H1 (cell line): ENCODE data around the gene CADM1. TPM values are rescaled to one million over a fixed set of nuclear protein-coding genes. Genes with fewer than 3 reads are reported as not detected.

Source experiments
- CTCF ChIA-PET: fragments of 300-600 bp; sonication (Branson Sonifier 250); formaldehyde crosslinking; loops from one replicate; lab custom pipeline; 2021; ENCODE audit not compliant: partially characterized antibody; lab: Charles Lee
- POLR2A ChIA-PET: fragments of 300-600 bp; sonication (Branson Sonifier 250); formaldehyde crosslinking; loops from one replicate; lab custom pipeline; 2021; ENCODE audit warnings: inconsistent platforms; ENCODE audit not compliant: partially characterized antibody; lab: Charles Lee
- DNase-seq, 2 experiments: peaks; one replicate each; pipeline versions ENCODE4 v3.0.0 to v3.0.0-alpha.2; 2010 to 2022; ENCODE audit warnings: low spot score in 2 of 2, low read depth in 1 of 2, mixed read lengths in 1 of 2
- FAIRE-seq: peaks from 2 replicates; lab custom pipeline; 2011; peaks lifted over from hg19 to GRCh38; lab: Jason Lieb, UNC
- H2AFZ ChIP-seq: 2 replicates; pipeline ENCODE4 v1.8.1; 2012; ENCODE audit warnings: low read length, inconsistent platforms
- H2AK5ac ChIP-seq: 2 replicates; pipeline ENCODE4 v1.6.1; 2013; ENCODE audit warnings: low read depth, low read length
- H2BK120ac ChIP-seq: replicated peaks from 2 replicates; pipeline ENCODE3; 2013; ENCODE audit warnings: low read depth, low read length, inconsistent platforms
- H2BK12ac ChIP-seq: 2 replicates; pipeline ENCODE4 v1.6.1; 2013; ENCODE audit warnings: low read depth, low read length
- H2BK15ac ChIP-seq: 2 replicates; pipeline ENCODE4 v1.6.1; 2013; ENCODE audit warnings: low read length
- H2BK20ac ChIP-seq: 2 replicates; pipeline ENCODE4 v1.6.1; 2013; ENCODE audit warnings: low read length
- H2BK5ac ChIP-seq: 2 replicates; pipeline ENCODE4 v1.6.1; 2013; ENCODE audit warnings: low read depth, low read length
- H3K14ac ChIP-seq: 2 replicates; pipeline ENCODE4 v1.6.1; 2013; ENCODE audit warnings: inconsistent platforms; ENCODE audit not compliant: insufficient read length
- H3K18ac ChIP-seq: 2 replicates; pipeline ENCODE4 v1.6.1; 2013; ENCODE audit warnings: low read length; ENCODE audit errors: extremely low read depth
- H3K23ac ChIP-seq: 2 replicates; pipeline ENCODE4 v1.6.1; 2013; ENCODE audit warnings: inconsistent platforms; ENCODE audit not compliant: insufficient read length
- H3K23me2 ChIP-seq: 2 replicates; pipeline ENCODE4 v1.6.1; 2013; ENCODE audit warnings: low read depth, low read length
- H3K27ac ChIP-seq: 2 replicates; pipeline ENCODE4 v1.6.1; 2011; ENCODE audit warnings: low read depth, low read length, inconsistent platforms
- H3K27me3 ChIP-seq, 4 experiments: replicated peaks in 1 of 4; 1 replicate in 1 of 4; 2 replicates in 3 of 4; pipeline versions ENCODE4 v1.6.1 to v1.8.1; 2011 to 2013; ENCODE audit warnings: low read length in 3 of 4, mild to moderate bottlenecking in 3 of 4, inconsistent platforms in 2 of 4, mixed read lengths in 2 of 4, moderate library complexity in 1 of 4; ENCODE audit not compliant: control insufficient read depth in 3 of 4, insufficient read depth in 3 of 4; ENCODE audit errors: extremely low read depth in 1 of 4
- H3K36me3 ChIP-seq, 4 experiments: 2 replicates each; pipeline versions ENCODE4 v1.6.1 to v1.8.1; 2011 to 2013; ENCODE audit warnings: mild to moderate bottlenecking in 4 of 4, low read length in 3 of 4, moderate library complexity in 2 of 4, control low read depth in 1 of 4, inconsistent platforms in 1 of 4; ENCODE audit not compliant: insufficient read depth in 4 of 4, control insufficient read depth in 2 of 4
- H3K4ac ChIP-seq: replicated peaks from 2 replicates; pipeline ENCODE3; 2013; ENCODE audit warnings: low read length, low read depth, mixed read lengths, inconsistent platforms; ENCODE audit not compliant: insufficient read length
- H3K4me1 ChIP-seq, 4 experiments: replicated peaks in 1 of 4; 1 replicate in 1 of 4; 2 replicates in 3 of 4; pipeline versions ENCODE4 v1.6.1 to v1.8.1; 2011 to 2013; ENCODE audit warnings: low read length in 3 of 4, inconsistent platforms in 2 of 4, mixed read lengths in 1 of 4; ENCODE audit not compliant: insufficient read depth in 4 of 4, control insufficient read depth in 3 of 4
- H3K4me2 ChIP-seq, 2 experiments: 2 replicates each; pipeline versions ENCODE4 v1.6.1 to v1.8.1; 2011 to 2013; ENCODE audit warnings: low read depth in 2 of 2, low read length in 2 of 2, control low read depth in 1 of 2, inconsistent platforms in 1 of 2, mild to moderate bottlenecking in 1 of 2; ENCODE audit not compliant: insufficient read depth in 1 of 2
- H3K4me3 ChIP-seq, 4 experiments: fragments of 200-600, 300-600 bp in 1 of 4; sonication (generic), shearing (Covaris generic), sonication (Bioruptor Twin) in 1 of 4; 2 replicates each; pipeline versions ENCODE4 v1.5.1 to v1.8.1; 2011 to 2016; ENCODE audit warnings: low read length in 4 of 4, low read depth in 3 of 4, control low read depth in 2 of 4, inconsistent platforms in 2 of 4, mild to moderate bottlenecking in 2 of 4, mixed read lengths in 1 of 4, moderate library complexity in 1 of 4; ENCODE audit not compliant: insufficient read depth in 2 of 4; ENCODE audit errors: extremely low read depth in 1 of 4
- H3K56ac ChIP-seq: replicated peaks from 2 replicates; pipeline ENCODE3; 2013; ENCODE audit warnings: low read depth, mild to moderate bottlenecking, mixed read lengths, low read length, inconsistent platforms; ENCODE audit not compliant: insufficient read length
- H3K79me1 ChIP-seq: 2 replicates; pipeline ENCODE4 v1.6.1; 2013; ENCODE audit warnings: low read depth, low read length, control low read depth
- H3K79me2 ChIP-seq, 2 experiments: 2 replicates each; pipeline versions ENCODE4 v1.6.1 to v1.8.1; 2012 to 2013; ENCODE audit warnings: low read length in 2 of 2, mild to moderate bottlenecking in 2 of 2, inconsistent platforms in 1 of 2; ENCODE audit not compliant: insufficient read depth in 2 of 2, control insufficient read depth in 1 of 2
- H3K9ac ChIP-seq, 4 experiments: replicated peaks in 1 of 4; 1 replicate in 1 of 4; 2 replicates in 3 of 4; pipeline versions ENCODE4 v1.6.1 to v1.8.1; 2011 to 2013; ENCODE audit warnings: low read depth in 3 of 4, low read length in 3 of 4, control low read depth in 2 of 4, mild to moderate bottlenecking in 2 of 4, moderate library complexity in 2 of 4, inconsistent platforms in 1 of 4; ENCODE audit errors: extremely low read depth in 1 of 4
- H3K9me3 ChIP-seq, 2 experiments: 2 replicates each; pipeline versions ENCODE4 v1.6.1 to v1.8.1; 2012 to 2013; ENCODE audit warnings: mild to moderate bottlenecking in 2 of 2, moderate library complexity in 2 of 2, control low read depth in 1 of 2, inconsistent platforms in 1 of 2, low read depth in 1 of 2, low read length in 1 of 2, mixed read lengths in 1 of 2; ENCODE audit not compliant: insufficient read depth in 2 of 2
- H4K20me1 ChIP-seq, 2 experiments: replicated peaks in 1 of 2; 2 replicates each; pipeline versions ENCODE3 to v1.8.1; 2011 to 2013; ENCODE audit warnings: inconsistent platforms in 2 of 2, low read length in 2 of 2, mild to moderate bottlenecking in 1 of 2; ENCODE audit not compliant: insufficient read depth in 2 of 2, control insufficient read depth in 1 of 2
- H4K5ac ChIP-seq: 2 replicates; pipeline ENCODE4 v1.6.1; 2013; ENCODE audit warnings: low read length, low read depth, mixed read lengths, inconsistent platforms; ENCODE audit not compliant: insufficient read length
- H4K8ac ChIP-seq: 2 replicates; pipeline ENCODE4 v1.8.0; 2013; ENCODE audit warnings: mild to moderate bottlenecking, moderate library complexity, low read length, inconsistent platforms; ENCODE audit not compliant: insufficient read depth; ENCODE audit errors: extremely low read depth
- H4K91ac ChIP-seq: replicated peaks from 2 replicates; pipeline ENCODE3; 2013; ENCODE audit warnings: low read length, mixed read lengths, inconsistent platforms; ENCODE audit not compliant: insufficient read length
- RBBP5 ChIP-seq: IDR thresholded peaks from 2 replicates; pipeline ENCODE4 v1.7.1; 2012; ENCODE audit warnings: low read depth, mild to moderate bottlenecking, inconsistent platforms, low read length, moderate library complexity, borderline replicate concordance
- SAP30 ChIP-seq: fragments of 300-600 bp; sonication (generic); IDR thresholded peaks from 2 replicates; pipeline ENCODE4 v1.7.1; 2012; ENCODE audit warnings: low read length, moderate library complexity, mild to moderate bottlenecking, inconsistent platforms; ENCODE audit not compliant: insufficient read depth, insufficient replicate concordance
- YY1 ChIP-seq: IDR thresholded peaks from 2 replicates; pipeline ENCODE4 v1.6.1; 2011; ENCODE audit warnings: low read depth, mild to moderate bottlenecking, low read length
- WGBS, 2 experiments: shearing (Covaris generic) in 1 of 2; methylation state at CpG; one replicate each; pipeline versions ENCODE4 v1.1.6 to v1.1.7; 2013 to 2015; ENCODE audit warnings: low lambda C conversion rate in 2 of 2, mixed read lengths in 2 of 2, inconsistent platforms in 1 of 2, low coverage in 1 of 2, missing lambda C conversion rate in 1 of 2; ENCODE audit not compliant: insufficient replicate concordance in 2 of 2, insufficient coverage in 1 of 2, insufficient read length in 1 of 2; ENCODE audit errors: extremely low coverage in 1 of 2, missing lambda C conversion rate in 1 of 2; 5-methylcytosine and 5-hydroxymethylcytosine counted together
- polyA plus RNA-seq, 7 experiments: library from polyadenylated mRNA; depleted of rRNA in 3 of 7; stranded (reverse) in 5 of 7; unstranded in 2 of 7; fragments of >200 nt in 5 of 7; fragments of 200-250 nt in 2 of 7; gene quantifications; 1 replicate in 5 of 7; 2 replicates in 1 of 7; 4 replicates in 1 of 7; pipeline versions ENCODE4 v1.2.1 to v1.2.3, GENCODE V29; 2011 to 2013; ENCODE audit warnings: missing spikeins in 2 of 7, mixed read lengths in 2 of 7
- total RNA-seq: library from RNA; stranded (reverse); fragmentation: NEBNext Ultra II Directional; extraction: Animal tissue kit (Norgen Biotek cat#: 25700); gene quantifications from 2 replicates; pipeline ENCODE4 v1.2.1, GENCODE V29; 2021
- TF ChIP-seq, protein P1 (sequence below): IDR thresholded peaks from 2 replicates; pipeline ENCODE4 v1.6.1; 2011; ENCODE audit warnings: low read depth, mild to moderate bottlenecking, low read length; ENCODE audit not compliant: insufficient read depth

CADM1 gene
- total and polyA plus RNA-seq, 2 of the 8 experiments (the other 6 are each of a cell fraction or from before 2014, with no cell fraction given), result 8.3 to 25.3 TPM

DNA sequence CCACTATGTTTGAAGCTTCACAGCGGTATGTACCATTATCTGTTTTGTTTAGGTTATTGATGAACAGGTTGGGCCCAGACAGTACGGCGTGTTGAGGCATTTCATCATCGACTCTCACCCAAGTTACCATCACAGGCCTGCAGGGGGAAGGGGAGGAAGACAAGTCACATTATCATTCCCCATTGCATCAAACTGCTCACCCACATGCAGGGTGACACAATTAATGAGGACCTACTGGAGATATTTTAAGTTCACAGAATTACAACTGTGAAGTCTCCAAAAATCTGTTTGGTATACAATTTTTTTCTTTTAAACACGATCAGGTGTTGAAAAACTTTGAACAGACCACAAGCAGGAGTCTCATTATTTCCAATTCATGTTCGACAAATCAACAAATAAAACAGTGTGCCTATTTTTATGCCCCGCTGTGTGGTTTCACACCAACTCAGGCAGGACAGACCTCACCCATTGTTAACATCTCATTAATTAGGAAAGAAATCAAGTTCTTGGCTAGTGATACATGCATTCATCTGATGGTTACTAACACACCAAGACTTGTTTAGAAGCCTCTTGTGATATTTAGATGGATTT is 289.5 kb downstream of the CADM1 start:
- Histone ChIP-seq H3K4ac (no peak overlapping the region), H2BK20ac (no peak overlapping the region), H4K20me1 (no peaks in the 10 kb centered on the region), H3K56ac (no peak overlapping the region), H2AFZ (no peak overlapping the region), H3K9me3 (no peaks in the 10 kb centered on the region), H4K8ac (no peak overlapping the region), H3K36me3 (no peaks in the 10 kb centered on the region; a peak in 1 of 8 replicates), H2BK120ac (no peak overlapping the region), H3K4me1 (peaks cover 0 to 4% (median under 1%) of the 10 kb centered on the region in 4 experiments; a peak in 3 of 7 replicates), H2BK5ac (no peak overlapping the region), H3K79me2 (no peaks in the 10 kb centered on the region), H3K27ac (no peak overlapping the region), H3K14ac (no peak overlapping the region)
- DNase-seq (no peak), FAIRE-seq (no peak)
- 88% methylated on average over 7 of the region's 7 CpGs; no CpG with 5 or more reads in 1 of the 2 experiments for WGBS, 2 experiments
- ChIA-PET CTCF (interaction anchor here (0.6 to 2.7 kb wide), 21 partner anchors 8 to 169 kb away, joined by 3 to 19 read pairs (median 5); no protein-coding TSS in a partner anchor), POLR2A (no interaction called here)
- no peak for TF ChIP-seq YY1
- no peak for TF ChIP-seq RBBP5
- no peak for TF ChIP-seq SAP30
- TF ChIP-seq, protein P1, sequence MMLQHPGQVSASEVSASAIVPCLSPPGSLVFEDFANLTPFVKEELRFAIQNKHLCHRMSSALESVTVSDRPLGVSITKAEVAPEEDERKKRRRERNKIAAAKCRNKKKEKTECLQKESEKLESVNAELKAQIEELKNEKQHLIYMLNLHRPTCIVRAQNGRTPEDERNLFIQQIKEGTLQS, result no peak
- TF ChIP-seq, all 59 proteins: peak for 0
- Histone ChIP-seq H3K23me2 (no peaks in the 10 kb centered on the region), H3K27me3 (no peaks in the 10 kb centered on the region), H3K23ac (no peak overlapping the region), H3K79me1 (no peaks in the 10 kb centered on the region), H2BK12ac (no peak overlapping the region), H2BK15ac (no peak overlapping the region), H3K4me2 (no peak overlapping the region), H3K9ac (no peak overlapping the region), H4K91ac (no peak overlapping the region), H3K18ac (no peak overlapping the region), H2AK5ac (0 out of 2 replicates have a peak overlapping the region, but pooled peaks have one; percentile 31), H4K5ac (no peak overlapping the region), H3K4me3 (no peak overlapping the region)
